HG02623 (cell line): ENCODE measurements around the gene MADD.

Experiments
- ATAC-seq: cut with Tn5 transposase; IDR thresholded peaks from one replicate; pipeline ENCODE4 v1.9.1; 2021; ENCODE audit warnings: moderate library complexity; ENCODE audit not compliant: unreplicated experiment

The MADD gene

DNA sequence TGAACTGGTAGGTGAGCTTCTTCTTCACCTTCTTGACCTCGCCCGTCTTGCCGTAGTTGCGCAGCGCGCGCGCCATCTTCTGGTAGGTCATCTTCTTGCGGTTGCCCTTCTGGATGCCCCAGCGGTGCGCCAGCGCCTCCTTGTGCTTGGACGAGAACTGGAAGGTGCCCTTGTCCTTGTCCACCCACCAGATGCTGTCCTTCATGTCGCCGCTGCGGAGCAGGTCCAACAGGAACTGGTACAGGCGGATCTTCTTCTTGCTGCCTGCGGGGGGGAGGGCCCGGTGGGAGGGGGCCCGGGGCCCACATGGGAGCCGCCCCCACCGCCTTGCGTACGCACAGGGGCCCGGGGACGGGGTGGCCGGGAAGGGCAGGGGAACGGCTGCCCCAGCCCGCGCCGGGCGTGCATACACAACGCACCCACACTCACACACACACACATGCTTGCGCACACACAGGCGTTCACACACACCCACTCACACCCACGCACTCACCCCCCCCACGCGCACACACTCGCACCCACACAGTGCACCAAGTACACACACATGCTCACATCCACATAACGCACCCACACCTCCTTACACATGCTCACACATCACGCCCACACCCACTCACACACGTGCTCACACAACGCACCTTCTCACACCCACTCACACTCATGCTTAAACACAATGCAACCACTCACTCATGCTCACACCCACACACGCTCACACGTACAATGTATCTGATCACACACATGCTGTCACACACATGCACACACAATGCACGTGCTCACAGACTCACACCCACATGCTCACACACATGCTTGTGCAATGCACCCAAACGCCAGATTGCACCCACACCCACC, 85.6 kb downstream of the MADD start:
- no peak for ATAC-seq

DNA sequence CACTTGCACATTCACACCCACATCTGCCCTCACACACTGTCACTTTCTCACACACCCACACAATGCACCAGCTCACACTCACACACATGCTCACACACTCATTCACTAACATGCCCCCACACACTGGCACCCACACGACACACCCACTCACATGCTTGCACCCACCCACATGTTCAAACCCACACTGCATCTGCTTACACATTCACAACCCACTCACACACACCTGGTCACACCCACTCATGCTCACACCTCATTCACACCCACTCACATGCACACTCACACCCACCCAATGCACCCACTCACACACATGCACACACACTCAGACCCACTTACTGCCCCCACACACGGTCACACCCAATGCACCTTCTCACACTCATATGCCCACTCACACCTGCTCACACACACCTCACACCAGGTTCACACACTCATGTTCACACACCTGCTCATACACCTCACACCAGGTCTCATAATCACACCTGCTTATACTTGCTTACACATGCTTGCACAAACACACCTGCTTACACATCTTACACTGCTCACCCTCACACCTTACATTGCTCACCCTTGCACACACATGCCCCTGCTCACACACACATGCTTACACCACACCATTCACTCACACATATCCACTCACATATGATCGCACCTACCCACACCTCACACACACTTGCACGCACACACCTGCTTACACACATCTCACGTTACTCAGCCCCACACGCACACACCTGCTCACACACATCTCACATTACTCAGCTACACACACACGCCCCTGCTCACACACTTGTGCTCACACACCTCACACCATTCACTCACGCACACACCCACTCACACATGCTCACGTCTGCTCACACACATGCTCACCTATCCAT, 86.4 kb downstream of the MADD start:
- ATAC-seq = no peak

DNA sequence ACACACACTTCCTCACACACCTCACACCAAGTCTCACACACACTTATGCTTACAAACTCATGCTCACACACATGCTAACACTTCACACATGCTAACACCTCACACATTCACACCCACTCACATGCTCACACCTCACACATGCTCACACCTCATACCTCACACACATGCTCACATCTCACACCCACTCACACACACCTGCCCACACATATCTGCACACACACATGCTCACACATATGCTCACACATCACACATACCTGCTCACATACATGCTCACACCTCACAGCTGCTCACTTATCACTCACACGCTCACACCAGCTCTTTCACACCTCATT, 87.0 kb downstream of the MADD start:
- ATAC-seq = no peak

DNA sequence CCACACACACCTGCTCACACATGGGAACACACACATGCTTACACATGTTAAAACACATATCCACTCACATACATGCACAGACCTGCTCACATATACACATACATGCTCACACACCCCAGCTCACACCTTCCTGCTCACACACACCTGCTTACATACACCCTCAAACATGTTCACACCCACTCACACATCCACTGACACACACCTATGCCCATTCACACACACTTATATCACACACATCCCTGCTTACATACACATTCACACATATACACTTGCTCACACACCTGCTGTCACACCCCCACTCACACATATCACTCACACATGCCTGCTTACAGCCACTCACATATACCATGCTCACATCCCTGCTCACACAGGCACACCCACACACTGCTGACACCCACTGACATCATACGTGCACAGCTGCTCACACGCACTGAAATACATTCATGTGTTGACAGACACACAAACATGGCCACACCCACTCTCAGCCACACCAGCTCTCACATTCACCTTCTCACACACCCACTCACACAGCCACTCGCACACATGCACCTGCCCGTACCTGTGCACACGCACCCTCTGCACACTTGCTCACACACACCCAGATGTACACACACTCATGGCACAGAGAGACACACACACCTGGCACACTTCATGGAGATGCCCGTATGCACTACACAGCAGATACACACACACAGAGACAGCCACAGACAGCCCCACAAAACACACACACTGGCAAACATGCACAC, 88.2 kb downstream of the MADD start:
- ATAC-seq = no peak

DNA sequence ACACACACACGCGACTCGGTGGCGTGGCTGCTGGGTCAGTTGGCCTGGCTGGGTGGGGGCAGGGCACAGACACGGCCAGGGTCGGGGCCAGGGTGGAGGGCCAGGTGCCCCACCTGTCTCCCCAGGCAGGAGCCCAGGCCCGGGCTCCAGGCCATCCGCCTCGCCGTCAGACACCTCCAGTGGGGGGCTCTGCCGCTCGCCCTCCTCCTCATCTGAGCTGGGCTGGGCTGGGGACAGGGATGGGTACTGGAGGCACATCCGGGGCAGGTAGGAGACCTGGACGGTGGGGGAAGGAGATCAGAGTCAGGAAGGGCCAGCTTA, 88.8 kb downstream of the MADD start:
- no peak for ATAC-seq

DNA sequence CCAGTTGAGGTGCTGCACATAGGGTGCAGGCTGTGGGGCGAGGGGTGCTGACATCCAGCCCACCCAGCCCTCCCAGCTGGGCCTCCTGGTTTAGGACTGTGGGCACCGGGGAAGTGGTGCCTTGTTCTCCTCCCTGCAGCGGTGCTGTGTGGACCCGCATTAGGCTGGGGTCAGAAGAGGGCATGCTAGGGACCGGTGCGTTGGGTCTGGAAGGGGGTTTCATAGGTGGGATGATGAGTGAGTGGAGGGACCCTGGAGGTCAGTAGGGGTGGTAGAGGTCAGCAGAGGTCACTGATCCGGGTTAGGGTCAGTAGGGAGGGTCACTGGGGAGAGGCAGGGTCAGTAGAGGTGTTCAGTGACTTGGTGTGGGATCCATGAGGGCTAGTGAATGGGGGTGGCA, 89.2 kb downstream of the MADD start:
- no peak for ATAC-seq

DNA sequence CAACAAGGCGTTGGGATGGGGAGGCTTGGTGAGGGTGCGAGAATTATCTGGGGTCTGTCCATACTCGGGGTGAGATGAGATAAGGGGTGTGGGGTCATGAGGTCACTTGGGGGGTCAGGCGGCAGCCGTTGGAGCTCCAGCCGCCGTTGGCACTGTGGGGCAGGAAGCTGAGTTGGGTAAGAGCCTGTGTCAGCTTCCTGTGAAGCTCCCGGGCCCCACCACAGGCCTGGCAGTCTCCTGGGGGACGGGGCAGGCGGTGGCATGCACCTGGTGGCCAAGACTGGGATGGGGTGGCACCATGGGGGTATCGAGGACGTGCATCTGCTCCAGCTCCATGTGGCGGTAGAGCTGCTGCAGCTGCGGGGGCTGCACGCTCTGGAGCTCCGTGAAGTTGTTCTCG, 89.7 kb downstream of the MADD start:
- no peak for ATAC-seq

DNA sequence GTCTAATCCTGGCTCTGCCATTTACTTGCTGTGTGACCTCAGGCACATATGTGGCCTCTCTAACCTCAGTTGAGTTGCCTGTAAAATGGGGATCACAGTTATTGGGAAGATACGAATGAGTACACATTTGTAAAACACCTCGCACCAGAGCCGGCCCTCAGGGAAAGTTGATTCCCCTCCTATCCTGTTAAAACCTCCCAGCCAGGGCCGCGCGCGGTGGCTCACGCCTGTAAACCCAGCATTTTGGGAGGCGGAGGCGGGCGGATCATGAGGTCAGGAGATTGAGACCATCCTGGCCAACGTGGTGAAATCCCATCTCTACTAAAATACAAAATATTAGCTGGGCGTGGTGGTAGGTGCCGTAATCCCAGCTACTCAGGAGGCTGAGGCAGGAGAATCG, 90.4 kb downstream of the MADD start:
- ATAC-seq = no peak

DNA sequence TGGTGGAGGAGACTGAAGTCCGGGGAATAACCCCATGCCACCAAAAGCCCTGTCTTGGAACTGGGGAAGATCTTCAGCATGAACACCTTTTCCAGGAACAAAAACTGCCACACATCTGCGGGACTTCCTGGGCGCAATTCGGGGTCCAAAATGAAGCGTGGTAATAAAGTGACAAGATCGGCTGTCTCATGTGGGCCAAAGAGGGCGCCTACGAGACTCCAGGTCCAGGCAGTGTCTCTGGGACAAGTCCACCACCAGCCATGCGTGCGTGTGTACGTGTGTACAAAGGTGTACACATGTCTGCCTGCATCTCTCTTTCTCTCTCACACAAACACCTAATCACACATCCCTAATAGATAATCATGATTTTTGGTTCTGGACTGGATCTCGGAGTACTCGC, 91.5 kb downstream of the MADD start:
- no peak for ATAC-seq

DNA sequence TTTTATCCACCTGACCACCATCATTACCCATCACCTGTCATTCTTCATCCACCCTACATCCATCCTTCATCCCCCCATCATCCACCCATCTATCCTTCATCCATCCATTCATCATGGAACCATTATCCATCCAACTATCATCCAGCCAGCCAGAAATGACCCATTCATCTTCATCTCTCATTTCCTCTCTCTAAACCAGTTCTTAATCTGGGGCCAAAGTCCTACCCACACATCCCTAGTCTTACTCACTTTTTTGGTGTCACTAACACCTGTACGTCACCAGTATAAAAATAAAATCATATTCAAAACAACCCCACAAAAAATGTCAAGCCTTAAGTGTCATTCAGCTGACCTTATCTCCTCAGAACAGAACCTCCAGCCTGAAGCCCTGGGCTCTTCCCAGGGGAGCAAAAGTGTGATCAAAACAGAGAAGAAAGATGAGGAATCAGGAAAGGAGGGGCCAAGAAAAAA, 96.1 kb downstream of the MADD start:
- ATAC-seq = no peak

DNA sequence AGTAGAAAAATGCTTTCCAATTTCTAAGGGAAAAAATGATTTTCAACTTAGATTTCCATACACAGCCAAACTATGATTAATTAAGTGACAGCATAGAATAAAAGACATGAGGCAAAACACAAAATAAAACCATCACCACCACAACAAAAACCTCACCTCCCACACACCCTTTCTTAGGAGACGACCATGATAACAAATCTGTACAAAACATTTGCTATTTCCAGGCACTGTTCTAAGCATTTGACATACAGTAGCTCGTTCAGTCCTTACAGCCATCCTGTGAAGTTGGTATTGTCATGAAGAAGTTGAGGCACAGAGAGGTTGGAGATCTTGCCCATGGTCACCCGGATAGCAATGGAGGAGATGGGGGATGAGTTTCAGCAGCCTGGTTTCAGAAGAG, 99.7 kb downstream of the MADD start:
- ATAC-seq = no peak

DNA sequence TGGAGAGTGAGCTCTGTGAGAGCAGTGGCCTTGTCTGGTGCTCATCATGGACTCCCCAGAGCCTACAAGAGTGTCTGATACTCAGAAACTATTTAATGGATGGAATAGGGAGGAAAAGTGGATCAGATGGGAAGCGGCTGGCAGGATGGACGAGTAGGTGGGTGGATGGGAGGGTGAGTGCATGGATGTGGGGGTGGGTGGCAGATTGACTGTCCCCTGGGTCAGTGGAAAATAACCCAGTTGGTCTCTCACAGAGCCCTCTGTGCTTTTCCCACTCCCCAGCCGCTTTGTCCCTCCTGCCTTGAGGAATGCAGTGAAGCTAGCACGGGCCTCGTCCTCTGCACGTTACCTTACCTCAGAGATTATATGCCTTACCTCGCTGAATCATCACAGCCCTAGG, 102.5 kb downstream of the MADD start:
- ATAC-seq = no peak

DNA sequence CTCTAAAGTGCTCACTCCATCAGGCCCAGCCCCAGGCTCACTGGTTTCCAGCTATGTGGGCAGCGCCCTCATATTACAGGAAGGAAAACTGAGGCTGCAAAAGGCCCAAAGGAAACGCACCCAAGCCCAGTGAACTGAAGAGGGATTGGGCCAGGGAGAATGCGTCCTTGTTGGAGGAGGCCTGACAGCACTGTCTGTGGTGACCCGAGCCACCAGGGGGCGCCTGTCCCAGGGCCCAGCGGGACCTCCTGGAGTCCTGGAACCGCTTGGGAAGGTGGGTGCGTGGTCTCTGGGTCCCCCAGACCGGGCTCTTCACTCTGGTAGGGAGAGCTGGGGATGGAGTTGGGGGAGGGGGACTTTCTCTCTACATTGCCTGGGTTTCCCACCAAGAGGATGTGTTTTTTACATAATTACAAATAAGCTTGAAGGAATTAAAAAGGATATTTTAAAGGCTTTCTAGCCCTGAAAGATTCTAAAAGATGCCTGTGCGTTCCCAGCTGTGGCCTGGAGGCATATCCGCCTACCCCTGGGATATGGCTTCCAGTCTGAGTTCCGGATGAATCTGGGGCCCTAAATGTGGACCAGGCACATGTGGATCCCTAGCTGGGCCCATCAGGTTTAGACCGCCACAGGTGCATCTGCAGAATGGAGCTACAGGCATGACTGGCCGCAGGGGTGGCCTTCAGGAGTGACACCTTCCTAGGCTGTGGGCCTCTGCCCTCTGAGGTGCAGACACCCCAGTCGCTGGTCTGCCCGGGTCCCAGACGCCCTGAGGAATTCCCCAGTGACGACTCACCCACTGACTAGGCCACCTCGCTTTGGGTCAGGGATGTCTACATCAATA, 104.2 kb downstream of the MADD start:
- ATAC-seq = no peak

DNA sequence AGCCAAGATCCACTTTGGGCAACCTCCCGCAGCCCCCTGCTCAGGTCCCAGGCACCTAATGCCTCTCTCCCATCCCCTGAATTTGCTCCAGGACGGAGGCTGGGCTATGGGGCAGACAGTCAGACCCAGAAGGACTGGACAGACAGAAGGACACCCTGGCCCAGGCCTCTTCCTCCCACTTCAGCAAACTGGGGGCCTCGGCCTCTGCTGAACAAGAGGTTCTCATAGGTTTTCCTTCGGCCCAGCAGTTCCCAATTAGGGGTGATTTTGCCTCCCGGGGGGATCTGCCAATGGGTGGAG, 104.7 kb downstream of the MADD start:
- ATAC-seq = no peak

DNA sequence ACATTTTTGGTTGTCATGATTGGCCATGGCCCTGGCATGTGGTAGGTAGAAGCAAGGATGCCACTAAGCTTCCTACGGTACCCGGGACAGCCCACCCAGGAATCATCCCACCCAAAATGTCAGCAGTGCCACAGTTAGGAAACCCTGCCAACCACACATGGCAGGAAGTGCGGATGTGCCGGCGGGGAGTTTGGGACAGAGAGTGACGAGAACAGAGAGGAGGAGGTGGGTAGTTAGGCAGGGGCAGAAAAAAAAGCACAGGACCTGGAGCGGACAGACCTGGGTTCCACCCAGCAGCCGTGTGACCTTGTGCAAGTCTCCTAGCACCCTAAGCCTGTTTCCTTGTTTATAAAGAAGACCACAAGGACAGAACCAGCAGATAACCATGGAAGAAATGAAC, 105.1 kb downstream of the MADD start:
- no peak for ATAC-seq

DNA sequence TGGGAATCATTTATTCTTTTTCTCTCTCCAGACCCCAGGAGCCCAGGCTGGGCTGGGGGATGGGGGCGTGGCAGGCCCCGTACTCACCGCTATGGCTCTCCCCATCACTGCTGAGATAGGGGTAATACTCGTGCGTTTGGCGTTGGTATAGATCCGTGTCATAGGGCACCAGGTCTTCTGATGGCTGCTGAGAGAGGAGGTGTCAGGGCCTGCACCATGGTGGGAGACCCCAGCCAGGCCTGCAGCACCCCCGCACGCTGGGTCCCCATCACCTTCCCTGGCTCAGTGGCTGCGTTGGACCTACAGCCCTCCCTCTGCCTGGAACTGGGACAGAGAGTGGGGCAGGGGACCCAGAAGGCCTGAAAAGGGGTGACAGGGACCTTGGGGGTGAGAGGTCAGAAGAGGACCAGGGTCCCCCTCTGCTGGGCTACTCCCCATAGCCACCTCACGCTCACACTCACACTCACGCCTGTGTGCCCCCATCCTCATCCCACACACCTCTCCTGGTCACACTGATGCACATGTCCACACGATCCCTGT, 105.7 kb downstream of the MADD start:
- ATAC-seq = no peak

DNA sequence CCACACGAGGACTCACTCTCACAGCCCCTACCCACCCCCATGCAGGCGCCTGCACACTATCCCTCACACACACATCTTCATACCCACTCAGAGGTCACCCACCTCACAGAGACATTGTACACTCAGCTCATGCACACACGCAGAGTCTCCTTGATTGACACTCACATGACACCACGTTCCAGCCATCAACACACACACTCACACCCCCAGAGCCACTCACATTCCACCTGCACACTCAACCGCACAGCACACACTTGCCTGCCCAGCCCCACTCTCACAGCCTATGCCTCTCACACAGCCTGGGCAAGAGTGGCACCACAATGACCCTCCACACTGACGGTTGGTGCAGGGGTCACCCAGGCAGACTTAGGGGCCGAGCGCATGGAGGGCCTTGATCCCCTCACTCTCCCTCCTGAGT, 106.2 kb downstream of the MADD start:
- no peak for ATAC-seq

DNA sequence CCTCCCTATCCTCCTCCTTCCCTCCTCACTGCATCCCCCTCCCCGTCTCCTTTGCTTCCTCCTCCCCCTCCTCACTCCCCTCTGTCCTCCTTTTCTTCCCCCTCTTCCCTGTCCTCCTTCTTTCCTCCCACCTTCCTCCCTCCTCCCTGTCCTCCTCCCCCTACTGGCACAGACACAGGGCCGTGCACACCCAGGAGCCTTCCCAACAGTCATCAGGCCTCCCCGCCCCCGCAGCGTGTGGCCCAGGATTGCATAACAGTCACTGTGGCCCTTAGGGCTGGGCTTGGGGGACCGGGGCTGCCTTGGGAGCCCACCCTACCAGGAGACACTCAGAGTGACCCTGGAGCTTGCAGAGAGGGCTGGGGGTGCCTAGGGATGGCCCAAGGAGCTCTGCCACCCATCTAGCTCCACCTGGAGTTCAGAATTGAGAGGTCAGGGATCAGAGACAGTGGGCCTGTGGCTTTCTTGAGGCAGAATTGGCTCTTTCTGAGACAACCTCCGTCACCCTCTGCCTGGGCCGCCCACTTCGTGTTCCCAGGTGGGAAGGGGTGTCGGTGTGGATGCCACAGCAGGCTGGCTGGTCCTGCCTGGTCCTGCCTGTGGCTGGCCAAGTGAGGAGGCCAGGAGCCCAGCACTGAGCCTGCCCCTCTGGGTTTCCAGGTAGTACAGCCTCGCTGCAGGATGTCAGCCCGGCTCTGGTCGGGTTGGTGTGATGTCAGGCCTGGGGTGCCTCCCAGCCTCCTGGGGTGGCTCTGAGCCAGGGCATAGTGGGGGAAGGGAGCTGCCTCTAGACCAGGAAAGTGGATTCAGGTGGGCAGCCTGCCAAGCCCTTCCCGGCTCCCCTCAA, 106.8 kb downstream of the MADD start:
- ATAC-seq = no peak

DNA sequence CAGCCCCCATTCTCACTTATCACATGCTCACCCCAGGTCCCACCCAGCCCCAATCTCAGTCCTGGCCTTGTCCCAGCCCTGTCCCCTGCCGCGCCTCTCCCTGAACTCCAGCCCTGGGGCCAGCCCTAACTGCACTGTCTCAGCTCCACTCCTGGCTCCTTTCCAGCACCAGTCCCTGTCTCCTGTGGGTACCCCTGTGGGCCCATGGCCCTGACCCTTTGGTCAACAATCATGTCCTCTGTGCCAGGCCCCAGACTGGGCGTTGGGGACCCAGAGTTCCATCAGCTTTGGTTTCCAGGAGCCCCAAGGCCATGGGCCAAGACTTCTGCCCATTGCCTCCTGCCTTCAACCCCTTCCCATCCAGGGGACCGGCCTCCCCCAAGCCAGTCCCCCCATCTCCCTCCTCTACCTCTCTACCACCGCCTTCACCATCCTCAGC, 107.7 kb downstream of the MADD start:
- no peak for ATAC-seq
